Chondrocyte (in vitro differentiated cells): ENCODE measurements around the gene DNAJB2. TPM values are rescaled to one million over a fixed set of nuclear protein-coding genes. Genes with fewer than 3 reads are reported as not detected.

ENCODE experiments used
- DNase-seq: peaks from one replicate; pipeline ENCODE4 v3.0.0; 2021; ENCODE audit warnings: mixed read lengths, low spot score
- H3K27ac Mint-ChIP-seq: one replicate; pipeline ENCODE4 v1.8.0; 2021; ENCODE audit warnings: mild to moderate bottlenecking, moderate library complexity, mixed read lengths; ENCODE audit not compliant: unreplicated experiment
- H3K27me3 Mint-ChIP-seq: 2 replicates; pipeline ENCODE4 v1.8.0; 2021; ENCODE audit warnings: low read depth, mixed read lengths
- H3K36me3 Mint-ChIP-seq: 2 replicates; pipeline ENCODE4 v1.8.0; 2021; ENCODE audit warnings: low read depth, mixed read lengths
- H3K4me1 Mint-ChIP-seq: 2 replicates; pipeline ENCODE4 v1.8.0; 2021; ENCODE audit warnings: low read depth, mild to moderate bottlenecking, mixed read lengths
- H3K4me3 Mint-ChIP-seq: one replicate; pipeline ENCODE4 v1.8.0; 2021; ENCODE audit warnings: mild to moderate bottlenecking, moderate library complexity, mixed read lengths; ENCODE audit not compliant: unreplicated experiment
- H3K9me3 Mint-ChIP-seq: 2 replicates; pipeline ENCODE4 v1.8.0; 2021; ENCODE audit warnings: low read depth, mixed read lengths
- total RNA-seq: library from RNA; stranded (reverse); gene quantifications from 3 replicates; pipeline ENCODE4 v1.2.1, GENCODE V29; 2021
- TF ChIP-seq, protein P1 (sequence below): fragments of 200-600 bp; sonication (generic); IDR thresholded peaks from 2 replicates; pipeline ENCODE4 v1.5.0; 2021; ENCODE audit warnings: antibody characterized with exemption, mild to moderate bottlenecking, moderate library complexity

Gene DNAJB2
- total RNA-seq, 1 donor from 2014 or later: 55.6 TPM

DNA sequence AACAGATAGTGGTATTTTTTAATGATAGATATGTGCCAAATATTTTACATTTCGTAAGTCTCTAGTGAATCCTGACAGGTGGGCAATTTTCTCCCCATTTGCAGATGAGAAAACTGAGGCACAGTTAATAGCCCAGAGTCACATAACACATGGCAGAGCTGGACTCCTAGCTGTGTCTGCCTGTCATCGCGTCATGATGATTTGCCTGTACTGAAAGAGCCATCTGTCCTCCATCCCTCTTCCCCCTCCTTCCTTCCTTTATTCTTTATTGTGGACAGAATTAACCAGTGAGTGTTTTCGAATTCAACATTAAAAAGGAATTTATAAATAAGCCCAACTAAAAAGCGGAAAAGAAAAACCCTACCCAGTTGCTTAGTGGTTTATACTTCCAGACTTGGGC lies 3.2 kb downstream of the DNAJB2 start:
- Mint-ChIP-seq H3K27ac (peak overlapping the region; percentile 24), H3K4me1 (peaks cover 66% of the 10 kb centered on the region), H3K9me3 (no peaks in the 10 kb centered on the region), H3K4me3 (no peak overlapping the region), H3K36me3 (peaks cover 11% of the 10 kb centered on the region), H3K27me3 (no peaks in the 10 kb centered on the region)
- TF ChIP-seq, protein P1, sequence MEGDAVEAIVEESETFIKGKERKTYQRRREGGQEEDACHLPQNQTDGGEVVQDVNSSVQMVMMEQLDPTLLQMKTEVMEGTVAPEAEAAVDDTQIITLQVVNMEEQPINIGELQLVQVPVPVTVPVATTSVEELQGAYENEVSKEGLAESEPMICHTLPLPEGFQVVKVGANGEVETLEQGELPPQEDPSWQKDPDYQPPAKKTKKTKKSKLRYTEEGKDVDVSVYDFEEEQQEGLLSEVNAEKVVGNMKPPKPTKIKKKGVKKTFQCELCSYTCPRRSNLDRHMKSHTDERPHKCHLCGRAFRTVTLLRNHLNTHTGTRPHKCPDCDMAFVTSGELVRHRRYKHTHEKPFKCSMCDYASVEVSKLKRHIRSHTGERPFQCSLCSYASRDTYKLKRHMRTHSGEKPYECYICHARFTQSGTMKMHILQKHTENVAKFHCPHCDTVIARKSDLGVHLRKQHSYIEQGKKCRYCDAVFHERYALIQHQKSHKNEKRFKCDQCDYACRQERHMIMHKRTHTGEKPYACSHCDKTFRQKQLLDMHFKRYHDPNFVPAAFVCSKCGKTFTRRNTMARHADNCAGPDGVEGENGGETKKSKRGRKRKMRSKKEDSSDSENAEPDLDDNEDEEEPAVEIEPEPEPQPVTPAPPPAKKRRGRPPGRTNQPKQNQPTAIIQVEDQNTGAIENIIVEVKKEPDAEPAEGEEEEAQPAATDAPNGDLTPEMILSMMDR: no peak
- DNase-seq: no peak

DNA sequence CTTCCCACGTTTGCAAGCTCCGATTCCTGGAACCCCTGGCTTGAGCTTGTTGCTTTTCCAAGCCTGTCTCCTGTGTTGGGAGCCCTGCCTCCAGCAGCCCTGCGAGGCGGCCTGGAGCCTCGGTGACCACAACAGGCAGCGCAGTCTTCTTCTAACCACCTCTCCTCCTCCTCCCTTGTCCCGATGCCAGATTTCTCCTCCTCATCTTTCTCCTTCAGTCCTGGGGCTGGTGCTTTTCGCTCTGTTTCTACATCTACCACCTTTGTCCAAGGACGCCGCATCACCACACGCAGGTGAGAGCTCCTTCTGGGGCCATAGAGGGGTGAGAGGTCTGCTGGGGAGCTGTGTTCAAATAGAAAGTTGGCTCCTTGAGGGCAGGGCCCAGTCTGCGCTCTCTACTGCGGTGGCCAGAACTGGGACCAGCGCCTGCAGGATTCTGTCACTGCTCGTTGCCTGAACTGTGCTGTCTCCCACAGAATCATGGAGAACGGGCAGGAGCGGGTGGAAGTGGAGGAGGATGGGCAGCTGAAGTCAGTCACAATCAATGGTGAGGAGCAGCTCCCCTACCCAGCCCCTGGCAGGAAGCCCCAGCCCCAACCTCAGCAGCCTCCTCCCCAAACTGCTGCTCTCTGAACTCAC lies 3.9 kb downstream of the DNAJB2 start:
- H3K27me3 Mint-ChIP-seq: no peaks in the 10 kb centered on the region
- TF ChIP-seq, protein P1: no peak
- no peak overlapping the region for H3K4me3 Mint-ChIP-seq
- H3K9me3 Mint-ChIP-seq: no peaks in the 10 kb centered on the region
- peaks cover 11% of the 10 kb centered on the region for H3K36me3 Mint-ChIP-seq
- H3K27ac Mint-ChIP-seq: no peak overlapping the region
- peaks cover 61% of the 10 kb centered on the region for H3K4me1 Mint-ChIP-seq
- DNase-seq: peak; percentile 48

DNA sequence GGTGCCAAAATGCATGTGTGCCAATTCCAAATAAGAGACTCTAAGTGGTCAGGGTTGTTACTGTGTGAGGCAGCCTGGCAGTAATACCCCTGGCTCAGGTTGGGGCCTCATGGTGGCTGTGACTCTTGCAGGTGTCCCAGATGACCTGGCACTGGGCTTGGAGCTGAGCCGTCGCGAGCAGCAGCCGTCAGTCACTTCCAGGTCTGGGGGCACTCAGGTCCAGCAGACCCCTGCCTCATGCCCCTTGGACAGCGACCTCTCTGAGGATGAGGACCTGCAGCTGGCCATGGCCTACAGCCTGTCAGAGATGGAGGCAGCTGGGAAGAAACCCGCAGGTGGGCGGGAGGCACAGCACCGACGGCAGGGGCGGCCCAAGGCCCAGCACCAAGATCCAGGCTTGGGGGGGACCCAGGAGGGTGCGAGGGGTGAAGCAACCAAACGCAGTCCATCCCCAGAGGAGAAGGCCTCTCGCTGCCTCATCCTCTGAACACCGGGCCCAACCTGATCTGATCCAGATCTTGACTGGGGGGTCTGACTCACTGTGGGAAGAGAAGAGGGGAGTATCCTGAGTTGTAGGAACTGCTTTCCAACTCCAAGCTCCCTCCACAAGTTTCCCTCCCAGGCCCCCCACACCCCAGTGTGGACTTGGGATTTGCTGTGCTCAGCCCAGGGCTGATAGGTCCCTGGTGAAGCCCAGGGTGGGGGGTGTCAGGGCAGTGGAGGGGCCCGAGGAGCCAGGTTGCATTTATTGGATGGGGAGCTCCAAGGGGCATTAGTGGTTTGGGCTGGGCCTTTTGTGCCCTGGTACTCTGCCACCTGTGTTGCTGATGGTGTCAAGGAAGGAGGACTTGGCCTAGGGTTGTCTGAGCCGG lies 5.6 kb downstream of the DNAJB2 start:
- Mint-ChIP-seq H3K4me3 (no peak overlapping the region), H3K9me3 (no peaks in the 10 kb centered on the region), H3K4me1 (peaks cover 55% of the 10 kb centered on the region), H3K36me3 (peaks cover 11% of the 10 kb centered on the region), H3K27ac (no peak overlapping the region), H3K27me3 (no peaks in the 10 kb centered on the region)
- TF ChIP-seq, protein P1: no peak
- DNase-seq: peak; percentile 69

DNA sequence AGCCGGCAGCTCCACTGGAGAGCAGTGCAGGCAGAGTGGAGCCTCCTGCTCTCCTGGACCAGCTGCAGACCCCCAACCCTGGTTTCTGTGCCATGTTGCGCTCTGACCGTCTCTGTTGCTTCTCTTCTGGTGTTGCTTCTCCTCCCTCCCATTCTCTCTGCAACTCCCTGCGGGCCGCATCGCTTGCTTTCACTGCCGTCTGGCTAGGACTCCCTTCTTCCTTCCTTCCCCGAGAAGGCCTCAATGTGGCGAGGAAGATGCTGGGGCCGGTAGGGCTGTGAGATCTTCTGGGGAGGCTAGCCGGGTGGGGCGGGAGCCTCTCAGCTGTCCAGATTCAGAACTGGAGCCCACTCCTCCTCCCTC lies 6.2 kb downstream of the DNAJB2 start:
- Mint-ChIP-seq H3K4me3 (no peak overlapping the region), H3K4me1 (peaks cover 54% of the 10 kb centered on the region), H3K27ac (peak overlapping the region; percentile 51), H3K27me3 (no peaks in the 10 kb centered on the region), H3K9me3 (no peaks in the 10 kb centered on the region), H3K36me3 (peaks cover 11% of the 10 kb centered on the region)
- DNase-seq: peak; percentile 64
- TF ChIP-seq, protein P1: no peak

DNA sequence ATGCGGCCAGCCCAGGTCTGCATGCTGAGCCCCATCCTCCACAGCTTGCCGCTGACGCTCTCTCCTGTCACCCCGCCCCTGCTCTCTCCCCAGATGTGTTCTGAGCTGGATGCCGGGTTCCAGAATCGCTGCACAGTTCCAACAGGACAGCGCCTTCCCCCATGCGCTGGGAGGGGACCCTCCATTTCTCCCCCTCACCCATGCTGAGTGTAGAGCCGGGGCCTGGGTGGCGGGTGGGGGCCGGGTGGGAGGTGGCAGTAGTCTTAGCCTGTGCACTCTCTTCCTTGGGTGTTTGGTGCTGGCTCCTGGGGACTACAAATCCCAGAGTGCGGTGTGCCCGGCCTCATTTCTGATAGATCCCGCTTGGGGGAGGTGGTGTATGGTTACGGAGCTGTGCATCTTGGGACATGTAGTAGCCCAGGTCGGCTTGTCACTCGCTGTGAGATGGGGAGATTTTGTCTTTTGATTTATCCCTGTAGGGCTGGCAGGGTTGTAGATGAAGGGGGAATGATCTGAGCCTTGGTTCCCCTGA lies 6.8 kb downstream of the DNAJB2 start:
- Mint-ChIP-seq H3K27ac (peak overlapping the region; percentile 78), H3K36me3 (peaks cover 11% of the 10 kb centered on the region), H3K27me3 (no peaks in the 10 kb centered on the region), H3K9me3 (no peaks in the 10 kb centered on the region), H3K4me3 (no peak overlapping the region), H3K4me1 (peaks cover 49% of the 10 kb centered on the region)
- peak; percentile 81 for DNase-seq
- TF ChIP-seq, protein P1: no peak
